ENCODE results near the gene MLPH.
A peak's percentile ranks its signal among the peaks of the same experiment; 100 is the strongest.
"Not testable (repeated sequence)": the region's sequence is repeated elsewhere in the genome, so short reads cannot be mapped to it uniquely, and the experiment has no call there.

The MLPH gene

GRCh38 chr2:237466211-237466610, 20.8 kb upstream of the MLPH start:
- DNase-seq = no peak

GRCh38 chr2:237467447-237468179, 19.4 kb upstream of the MLPH start:
- DNase-seq = no peak
- no peak for TF ChIP-seq GATA1 (IDR thresholded peaks at IDR 0.05; ENCODE audit: low read depth, low read length)
- TF ChIP-seq POLR2A (IDR thresholded peaks at IDR 0.05; ENCODE audit: low read length) = no peak

More at GRCh38 chr2:237466211-237466610, 20.8 kb upstream of the MLPH start:
- TF ChIP-seq GATA1 (IDR thresholded peaks at IDR 0.05; ENCODE audit: low read depth, low read length) (no peak), POLR2A (IDR thresholded peaks at IDR 0.05; ENCODE audit: low read length) (no peak)

- not testable (repeated sequence) for DNase-seq
Measured at GRCh38 chr2:237469410-237469809, 17.6 kb upstream of the MLPH start.

- DNase-seq = no peak
- TF ChIP-seq POLR2A (IDR thresholded peaks at IDR 0.05; ENCODE audit: low read length) (no peak), GATA1 (IDR thresholded peaks at IDR 0.05; ENCODE audit: low read depth, low read length) (no peak)
Measured at GRCh38 chr2:237469849-237470248, 17.2 kb upstream of the MLPH start.

- no peak for TF ChIP-seq POLR2A (IDR thresholded peaks at IDR 0.05; ENCODE audit: low read length)
- no peak for TF ChIP-seq GATA1 (IDR thresholded peaks at IDR 0.05; ENCODE audit: low read depth, low read length)
- DNase-seq = no peak
Measured at GRCh38 chr2:237470914-237471313, 16.1 kb upstream of the MLPH start.

GRCh38 chr2:237471438-237472186, 15.4 kb upstream of the MLPH start:
- peak; percentile 47 to 56 for DNase-seq
- TF ChIP-seq POLR2A (IDR thresholded peaks at IDR 0.05; ENCODE audit: low read length) = no peak
- TF ChIP-seq GATA1 (IDR thresholded peaks at IDR 0.05; ENCODE audit: low read depth, low read length) = no peak

GRCh38 chr2:237472187-237472712, 14.8 kb upstream of the MLPH start:
- TF ChIP-seq POLR2A (IDR thresholded peaks at IDR 0.05; ENCODE audit: low read length) (no peak), GATA1 (IDR thresholded peaks at IDR 0.05; ENCODE audit: low read depth, low read length) (no peak)
- DNase-seq = no peak

GRCh38 chr2:237472909-237473877, 13.9 kb upstream of the MLPH start:
- TF ChIP-seq GATA1 (IDR thresholded peaks at IDR 0.05; ENCODE audit: low read depth, low read length) = no peak
- no peak for TF ChIP-seq POLR2A (IDR thresholded peaks at IDR 0.05; ENCODE audit: low read length)
- no peak for DNase-seq

GRCh38 chr2:237473878-237474441, 13.1 kb upstream of the MLPH start:
- no peak for TF ChIP-seq GATA1 (IDR thresholded peaks at IDR 0.05; ENCODE audit: low read depth, low read length)
- no peak for TF ChIP-seq POLR2A (IDR thresholded peaks at IDR 0.05; ENCODE audit: low read length)
- DNase-seq = no peak

- DNase-seq = peak in 1 of 2 experiments; percentile 34
- TF ChIP-seq POLR2A (IDR thresholded peaks at IDR 0.05; ENCODE audit: low read length) (no peak), GATA1 (IDR thresholded peaks at IDR 0.05; ENCODE audit: low read depth, low read length) (no peak)
Measured at GRCh38 chr2:237474442-237474911, 12.6 kb upstream of the MLPH start.

- TF ChIP-seq POLR2A (IDR thresholded peaks at IDR 0.05; ENCODE audit: low read length) (peak; percentile 38), GATA1 (IDR thresholded peaks at IDR 0.05; ENCODE audit: low read depth, low read length) (no peak)
- DNase-seq = peak; percentile 87 to 91
Measured at GRCh38 chr2:237474931-237475703, 11.9 kb upstream of the MLPH start.

GRCh38 chr2:237475704-237476141, 11.3 kb upstream of the MLPH start:
- TF ChIP-seq POLR2A (IDR thresholded peaks at IDR 0.05; ENCODE audit: low read length) (no peak), GATA1 (IDR thresholded peaks at IDR 0.05; ENCODE audit: low read depth, low read length) (no peak)
- no peak for DNase-seq

Data from erythroblast (primary cell).